ENCODE results near the gene PDE2A.
A peak's percentile ranks its signal among the peaks of the same experiment; 100 is the strongest.

The PDE2A gene

GRCh38 chr11:72682858-72683243, 8.6 kb upstream of the PDE2A start:
- no peak for DNase-seq (ENCODE audit: low spot score)

- no peak for DNase-seq (ENCODE audit: low spot score)
These were observed 8.1 kb upstream of the PDE2A start for GRCh38 chr11:72682238-72682857.

- DNase-seq (ENCODE audit: low spot score): no peak
These were observed 7.3 kb upstream of the PDE2A start for GRCh38 chr11:72681226-72682153.

DNA sequence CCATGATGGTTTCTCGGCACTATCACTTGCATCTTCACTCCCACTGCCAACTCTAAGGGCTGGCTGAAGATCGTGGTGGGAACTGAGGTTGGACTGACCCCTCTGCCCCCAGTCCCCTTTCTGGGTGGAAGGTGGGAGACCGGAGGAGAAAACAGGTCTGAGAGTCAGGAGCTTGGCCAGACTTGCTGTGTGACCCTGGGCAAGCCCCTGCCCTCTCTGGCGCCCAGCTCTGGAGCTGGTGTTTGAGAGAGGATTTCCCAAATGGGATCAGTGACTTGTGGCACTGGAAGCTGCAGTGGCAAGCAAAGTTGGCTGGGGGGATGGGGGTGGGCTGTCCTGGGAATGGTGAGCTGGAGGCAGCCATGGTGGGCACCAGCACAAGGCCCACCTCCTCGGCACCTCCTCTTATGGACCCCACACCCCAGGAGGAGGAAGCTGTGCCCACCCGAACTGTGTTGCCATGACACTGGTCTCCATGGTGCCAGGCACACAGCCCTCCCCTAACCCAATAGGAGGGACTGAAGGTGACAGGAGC, 6.5 kb upstream of the PDE2A start:
- DNase-seq (ENCODE audit: low spot score): no peak

DNA sequence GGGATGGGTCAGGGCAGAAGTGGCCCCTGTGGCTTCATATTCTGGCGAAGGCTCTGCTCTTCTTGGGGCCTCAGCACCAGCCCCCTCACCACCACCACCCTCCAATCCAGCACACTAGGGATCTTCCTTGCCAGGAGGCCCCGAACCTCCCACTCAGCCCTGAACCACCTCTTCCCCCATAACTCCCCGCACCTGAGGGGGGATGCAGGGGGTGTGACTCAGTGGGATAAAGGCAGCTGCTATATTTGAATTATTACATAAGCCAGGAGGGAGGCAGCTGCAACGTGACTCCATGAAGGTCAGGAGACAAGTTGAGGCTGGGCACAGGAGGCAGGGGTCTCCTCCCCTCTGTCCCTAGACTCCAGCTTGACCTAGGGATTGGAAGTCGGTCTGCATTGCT, 5.6 kb upstream of the PDE2A start:
- DNase-seq (ENCODE audit: low spot score): no peak

DNA sequence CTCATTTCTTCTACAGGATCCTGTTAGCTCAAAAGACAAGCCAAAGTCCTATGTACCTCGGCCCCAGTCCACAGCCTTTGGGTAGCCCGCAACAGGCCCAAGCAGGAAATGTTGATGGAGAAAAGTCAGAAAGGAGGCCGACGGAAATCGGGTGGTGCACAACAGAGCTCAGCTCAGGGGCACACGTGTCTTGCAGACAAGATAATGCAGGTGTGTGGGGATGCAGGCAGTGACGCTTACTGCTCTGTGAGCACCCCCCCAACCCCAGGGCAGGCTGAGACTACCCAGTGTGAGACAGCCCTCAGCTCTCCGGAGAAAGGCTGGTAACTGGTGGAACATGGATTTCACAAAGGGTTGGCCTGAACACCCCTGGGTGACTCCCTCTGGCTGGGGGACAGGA, 4.3 kb upstream of the PDE2A start:
- no peak for DNase-seq (ENCODE audit: low spot score)

GRCh38 chr11:72676861-72677341, 2.7 kb upstream of the PDE2A start:
- peak; percentile 43 for DNase-seq (ENCODE audit: low spot score)

GRCh38 chr11:72675221-72675620, 999 bp upstream of the PDE2A start:
- DNase-seq (ENCODE audit: low spot score): no peak

DNA sequence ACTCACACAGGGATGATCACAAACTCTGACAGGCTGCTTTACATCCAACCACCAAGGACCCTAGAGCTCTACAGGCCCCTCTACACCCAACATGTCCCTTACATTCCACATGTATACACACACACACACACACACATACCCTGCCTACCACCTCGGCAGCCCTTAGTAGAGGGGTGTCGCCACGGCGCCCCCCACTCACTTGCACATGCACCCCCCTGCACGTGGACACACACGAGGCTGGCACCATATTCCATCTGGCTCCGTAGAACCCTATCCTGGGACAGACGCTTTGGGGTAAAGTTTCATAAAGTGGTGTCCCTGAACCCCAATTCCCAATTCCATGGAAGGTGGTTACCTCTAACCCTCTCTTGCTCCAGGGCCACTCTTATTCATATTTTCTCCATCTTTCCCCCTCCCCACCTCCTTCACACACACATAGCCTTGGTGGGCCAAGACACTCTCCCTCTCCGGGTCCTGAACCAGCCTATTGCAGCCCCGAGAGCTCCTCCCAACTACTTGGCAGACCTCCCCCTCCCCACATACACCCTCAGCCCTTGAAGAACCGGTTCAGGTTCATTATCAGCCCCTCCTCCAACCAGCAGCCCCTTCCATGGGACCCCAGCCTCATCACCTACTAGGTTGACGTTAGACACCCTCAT, 809 bp downstream of the PDE2A start:
- no peak for DNase-seq (ENCODE audit: low spot score)

DNA sequence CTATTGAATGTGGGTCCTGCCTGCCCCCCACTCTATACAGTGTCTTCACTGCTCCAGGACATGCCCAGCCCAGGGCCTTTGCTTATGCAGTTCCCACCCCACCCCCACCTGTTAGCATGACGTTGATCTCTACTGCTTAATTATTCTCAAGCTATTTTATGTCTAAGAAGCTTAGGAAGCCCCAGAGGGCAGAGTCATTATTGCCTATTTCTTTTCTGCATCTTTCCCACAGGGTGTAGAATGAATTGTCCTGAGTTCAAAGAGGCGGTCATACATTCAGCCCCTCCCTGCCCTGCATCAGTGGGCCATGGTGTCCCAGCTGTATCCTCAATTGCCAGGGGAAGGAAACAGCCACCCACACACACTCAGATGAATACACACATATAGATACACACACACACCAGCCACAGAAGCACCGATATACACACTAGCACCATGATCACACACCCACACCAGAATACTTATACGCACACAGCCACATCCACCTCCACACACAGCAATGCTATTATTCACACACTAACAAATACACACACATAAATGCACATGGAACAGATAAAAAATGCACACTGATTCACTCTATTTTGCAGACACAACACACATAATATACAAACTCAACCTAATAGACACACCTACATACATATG, 1.5 kb downstream of the PDE2A start:
- no peak for DNase-seq (ENCODE audit: low spot score)

GRCh38 chr11:72671152-72672099, 2.8 kb downstream of the PDE2A start:
- DNase-seq (ENCODE audit: low spot score): no peak

DNA sequence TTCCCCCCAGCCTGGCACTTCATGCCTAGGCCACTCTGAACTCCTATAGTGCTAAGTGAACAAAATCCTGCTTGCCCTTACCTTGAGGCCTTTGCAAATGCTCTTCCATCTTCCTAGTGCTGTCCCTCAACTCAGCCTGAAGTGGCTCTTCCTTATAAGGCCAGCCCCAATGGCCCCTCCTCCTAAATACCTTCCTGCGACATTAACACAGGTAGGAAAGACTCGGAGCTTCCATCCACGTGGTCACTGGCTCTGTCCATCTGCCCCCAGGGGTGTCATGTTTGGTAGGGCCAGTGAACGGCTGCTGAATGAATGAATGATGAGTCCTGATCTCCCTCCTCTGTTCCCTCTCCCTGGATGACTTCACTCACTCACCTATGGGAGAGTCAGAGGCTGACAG, 4.2 kb downstream of the PDE2A start:
- no peak for DNase-seq (ENCODE audit: low spot score)

DNA sequence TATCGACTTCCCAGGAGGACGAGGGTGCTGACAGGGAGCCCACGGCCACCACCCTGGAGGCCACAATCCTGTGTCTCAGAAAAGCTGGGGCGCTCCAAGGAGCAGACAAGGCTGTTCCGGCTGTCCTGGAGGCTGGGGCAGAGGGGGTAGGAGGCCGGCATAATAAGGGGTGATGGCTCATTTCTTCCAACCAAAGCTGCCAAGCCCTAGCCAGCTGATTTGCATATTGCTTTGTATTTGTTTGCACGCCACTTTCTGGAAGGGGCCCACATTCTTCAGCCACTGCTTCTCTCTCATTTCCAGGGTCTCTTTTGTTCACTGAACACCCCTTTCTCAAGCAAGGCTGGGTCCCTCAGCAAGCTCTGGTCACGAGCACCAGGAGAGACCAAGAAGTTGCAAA, 4.7 kb downstream of the PDE2A start:
- DNase-seq (ENCODE audit: low spot score): no peak

GRCh38 chr11:72668629-72669347, 5.4 kb downstream of the PDE2A start:
- DNase-seq (ENCODE audit: low spot score): no peak

- no peak for DNase-seq (ENCODE audit: low spot score)
These were observed 8.2 kb downstream of the PDE2A start for GRCh38 chr11:72665911-72666472.

DNA sequence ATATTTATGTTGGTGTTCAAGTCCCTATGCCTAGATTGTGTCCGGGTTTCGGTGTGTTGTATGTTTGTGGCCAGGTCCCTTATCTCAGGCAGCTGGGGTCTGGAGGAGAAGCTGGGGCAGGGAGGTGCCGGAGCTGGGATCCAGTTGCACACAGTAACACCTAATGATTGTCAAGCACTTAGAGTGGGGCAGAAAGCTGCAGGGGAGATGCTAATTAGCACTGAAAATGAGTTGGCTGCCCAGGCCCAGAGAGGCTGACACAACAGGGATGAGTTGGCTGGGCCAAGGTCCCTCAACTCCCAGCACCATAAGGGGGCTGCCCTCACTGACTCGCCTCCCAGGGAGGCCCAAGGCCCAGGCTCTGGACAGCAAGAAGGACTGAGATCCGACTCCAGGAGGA, 12.2 kb downstream of the PDE2A start:
- no peak for DNase-seq (ENCODE audit: low spot score)

DNA sequence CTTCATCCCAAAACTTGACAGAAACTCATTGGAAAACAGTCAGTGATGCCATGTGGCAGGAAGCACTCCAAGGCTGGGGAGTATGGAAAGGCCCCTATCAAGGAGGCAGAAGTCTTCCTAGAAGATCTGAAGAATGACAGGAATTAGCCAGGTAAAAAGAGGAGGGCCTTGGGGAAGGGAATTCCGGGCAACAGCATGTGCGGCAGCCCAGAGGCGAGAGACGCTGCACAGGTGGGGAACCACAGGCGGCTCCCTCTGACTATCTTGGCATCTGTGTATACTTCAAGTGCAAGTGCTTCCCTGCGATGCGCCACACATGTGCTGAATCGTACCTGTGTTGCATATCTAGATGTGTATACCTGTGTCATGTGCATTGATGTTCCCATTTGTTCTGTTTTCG, 12.7 kb downstream of the PDE2A start:
- DNase-seq (ENCODE audit: low spot score): no peak

GRCh38 chr11:72658989-72659640, 15.1 kb downstream of the PDE2A start:
- DNase-seq (ENCODE audit: low spot score): no peak

GRCh38 chr11:72657411-72658100, 16.7 kb downstream of the PDE2A start:
- no peak for DNase-seq (ENCODE audit: low spot score)
